Progenitor cell of endocrine pancreas (in vitro differentiated cells): ENCODE results near the gene EWSR1. TPM values are rescaled to one million over a fixed set of nuclear protein-coding genes. Genes with fewer than 3 reads are reported as not detected.
"Not testable (repeated sequence)": the region's sequence is repeated elsewhere in the genome, so short reads cannot be mapped to it uniquely, and the experiment has no call there.

Experiments used
- DNase-seq: peaks from one replicate; pipeline ENCODE4 v3.0.0; 2021; ENCODE audit warnings: low spot score; ENCODE audit not compliant: unreplicated experiment
- H3K27ac Mint-ChIP-seq: 2 replicates; pipeline ENCODE4 v1.8.0; 2021; ENCODE audit warnings: mild to moderate bottlenecking, moderate library complexity, mixed read lengths
- H3K27me3 Mint-ChIP-seq: 2 replicates; pipeline ENCODE4 v1.8.0; 2021; ENCODE audit warnings: mixed read lengths
- H3K36me3 Mint-ChIP-seq: 2 replicates; pipeline ENCODE4 v1.8.0; 2022; ENCODE audit warnings: mixed read lengths; ENCODE audit not compliant: insufficient read depth
- H3K4me1 Mint-ChIP-seq: 2 replicates; pipeline ENCODE4 v1.8.0; 2021; ENCODE audit warnings: low read depth, mixed read lengths
- H3K4me3 Mint-ChIP-seq: 2 replicates; pipeline ENCODE4 v1.8.0; 2021; ENCODE audit warnings: low read depth, mild to moderate bottlenecking, moderate library complexity, mixed read lengths
- H3K9me3 Mint-ChIP-seq: 2 replicates; pipeline ENCODE4 v1.8.0; 2021; ENCODE audit warnings: low read depth, mixed read lengths
- total RNA-seq: library from RNA; stranded (reverse); gene quantifications from 2 replicates; pipeline ENCODE4 v1.2.1, GENCODE V29; 2021
- TF ChIP-seq, protein P1 (sequence below): fragments of 200-600 bp; sonication (generic); IDR thresholded peaks from one replicate; pipeline ENCODE4 v1.5.0; 2021; ENCODE audit warnings: antibody characterized with exemption, mild to moderate bottlenecking; ENCODE audit not compliant: unreplicated experiment

EWSR1 gene
- total RNA-seq, 1 donor from 2014 or later, result 442 TPM

DNA sequence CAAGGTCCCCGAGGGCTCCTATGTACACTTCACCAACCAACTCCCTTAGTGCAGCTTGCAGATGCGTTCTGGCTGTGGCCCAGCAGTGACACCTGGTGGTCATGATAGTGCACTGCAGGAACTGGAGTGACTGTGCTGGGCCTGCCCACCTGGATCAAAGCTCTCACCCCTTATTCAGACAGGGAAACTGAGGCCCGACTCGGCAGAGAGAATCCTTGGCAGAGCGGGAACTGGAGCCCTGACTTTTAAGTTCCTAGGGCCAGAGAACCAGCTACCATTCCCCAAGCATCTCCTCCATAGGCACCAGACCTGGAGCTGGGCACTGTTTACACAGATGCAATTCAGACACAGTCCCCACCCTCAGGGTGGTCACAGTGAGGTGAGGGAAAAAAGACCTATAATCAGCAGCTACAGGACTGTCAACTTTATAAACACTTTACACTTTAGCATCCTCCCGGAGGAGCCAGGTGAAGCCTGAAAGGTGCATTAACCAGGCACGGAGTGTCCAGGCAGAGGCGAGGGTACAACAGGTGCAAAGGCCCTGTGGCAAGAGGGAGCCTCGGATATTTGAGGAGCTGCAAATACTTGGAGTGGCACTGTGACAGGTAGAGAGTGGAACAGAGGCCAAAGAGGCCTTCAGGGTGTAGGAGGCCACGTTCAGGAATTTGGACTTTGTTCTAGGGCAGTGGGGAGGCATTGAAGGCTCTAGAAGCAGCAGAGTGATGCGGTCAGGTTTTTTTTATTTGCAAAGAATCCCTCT, 22.3 kb upstream of the EWSR1 start:
- peak; percentile 64 for DNase-seq
- H3K9me3 Mint-ChIP-seq, result peaks cover 20% of the 10 kb centered on the region
- no peak overlapping the region for H3K27ac Mint-ChIP-seq
- peaks cover 31% of the 10 kb centered on the region for H3K36me3 Mint-ChIP-seq
- H3K27me3 Mint-ChIP-seq, result no peaks in the 10 kb centered on the region
- TF ChIP-seq, protein P1, sequence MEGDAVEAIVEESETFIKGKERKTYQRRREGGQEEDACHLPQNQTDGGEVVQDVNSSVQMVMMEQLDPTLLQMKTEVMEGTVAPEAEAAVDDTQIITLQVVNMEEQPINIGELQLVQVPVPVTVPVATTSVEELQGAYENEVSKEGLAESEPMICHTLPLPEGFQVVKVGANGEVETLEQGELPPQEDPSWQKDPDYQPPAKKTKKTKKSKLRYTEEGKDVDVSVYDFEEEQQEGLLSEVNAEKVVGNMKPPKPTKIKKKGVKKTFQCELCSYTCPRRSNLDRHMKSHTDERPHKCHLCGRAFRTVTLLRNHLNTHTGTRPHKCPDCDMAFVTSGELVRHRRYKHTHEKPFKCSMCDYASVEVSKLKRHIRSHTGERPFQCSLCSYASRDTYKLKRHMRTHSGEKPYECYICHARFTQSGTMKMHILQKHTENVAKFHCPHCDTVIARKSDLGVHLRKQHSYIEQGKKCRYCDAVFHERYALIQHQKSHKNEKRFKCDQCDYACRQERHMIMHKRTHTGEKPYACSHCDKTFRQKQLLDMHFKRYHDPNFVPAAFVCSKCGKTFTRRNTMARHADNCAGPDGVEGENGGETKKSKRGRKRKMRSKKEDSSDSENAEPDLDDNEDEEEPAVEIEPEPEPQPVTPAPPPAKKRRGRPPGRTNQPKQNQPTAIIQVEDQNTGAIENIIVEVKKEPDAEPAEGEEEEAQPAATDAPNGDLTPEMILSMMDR, result peak; percentile 94
- no peaks in the 10 kb centered on the region for H3K4me1 Mint-ChIP-seq
- H3K4me3 Mint-ChIP-seq, result no peak overlapping the region

DNA sequence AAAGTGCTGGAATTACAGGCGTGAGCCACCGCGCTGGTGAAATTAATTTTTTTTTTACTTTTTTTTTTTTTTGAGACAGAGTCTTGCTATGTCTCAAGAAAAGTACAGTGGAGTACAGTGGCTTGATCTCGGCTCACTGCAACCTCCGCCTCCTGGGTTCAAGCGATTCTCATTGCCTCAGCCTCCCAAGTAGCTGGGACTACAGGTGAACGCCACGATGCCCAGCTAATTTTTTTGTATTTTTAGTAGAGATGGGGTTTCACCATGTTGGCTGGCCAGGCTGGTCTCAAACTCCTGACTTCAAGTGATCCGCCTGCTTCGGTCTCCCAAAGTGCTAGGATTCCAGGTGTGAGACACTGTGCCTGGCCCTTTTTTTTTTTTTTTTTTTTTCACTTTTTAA, 20.2 kb upstream of the EWSR1 start:
- H3K27ac Mint-ChIP-seq, H3K4me1 Mint-ChIP-seq, H3K4me3 Mint-ChIP-seq, H3K27me3 Mint-ChIP-seq, H3K9me3 Mint-ChIP-seq, DNase-seq: not testable (repeated sequence)
- H3K36me3 Mint-ChIP-seq, result peaks cover 11% of the 10 kb centered on the region

DNA sequence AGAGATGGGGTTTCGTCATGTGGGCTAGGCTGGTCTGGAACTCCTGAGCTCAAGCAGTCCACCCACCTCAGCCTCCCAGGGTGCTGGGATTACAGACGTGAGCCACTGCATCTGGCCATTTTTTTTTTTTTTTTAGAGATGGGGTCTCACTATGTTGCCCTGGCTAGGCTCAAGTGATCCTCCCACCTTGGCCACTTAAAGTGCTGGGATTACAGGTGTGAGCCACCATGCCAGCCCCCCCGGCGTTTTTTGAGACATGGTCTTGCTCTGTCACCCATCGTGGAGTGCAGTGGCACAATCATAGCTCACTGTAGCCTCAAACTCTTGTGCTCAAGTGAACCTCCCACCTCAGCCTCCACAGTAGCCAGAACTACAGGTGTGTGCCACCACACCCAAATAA, 16.8 kb upstream of the EWSR1 start:
- Mint-ChIP-seq H3K4me3 (no peak overlapping the region), H3K36me3 (no peaks in the 10 kb centered on the region), H3K4me1 (no peaks in the 10 kb centered on the region), H3K27me3 (no peaks in the 10 kb centered on the region), H3K9me3 (no peaks in the 10 kb centered on the region), H3K27ac (no peak overlapping the region)
- TF ChIP-seq, protein P1, result no peak
- DNase-seq, result no peak

DNA sequence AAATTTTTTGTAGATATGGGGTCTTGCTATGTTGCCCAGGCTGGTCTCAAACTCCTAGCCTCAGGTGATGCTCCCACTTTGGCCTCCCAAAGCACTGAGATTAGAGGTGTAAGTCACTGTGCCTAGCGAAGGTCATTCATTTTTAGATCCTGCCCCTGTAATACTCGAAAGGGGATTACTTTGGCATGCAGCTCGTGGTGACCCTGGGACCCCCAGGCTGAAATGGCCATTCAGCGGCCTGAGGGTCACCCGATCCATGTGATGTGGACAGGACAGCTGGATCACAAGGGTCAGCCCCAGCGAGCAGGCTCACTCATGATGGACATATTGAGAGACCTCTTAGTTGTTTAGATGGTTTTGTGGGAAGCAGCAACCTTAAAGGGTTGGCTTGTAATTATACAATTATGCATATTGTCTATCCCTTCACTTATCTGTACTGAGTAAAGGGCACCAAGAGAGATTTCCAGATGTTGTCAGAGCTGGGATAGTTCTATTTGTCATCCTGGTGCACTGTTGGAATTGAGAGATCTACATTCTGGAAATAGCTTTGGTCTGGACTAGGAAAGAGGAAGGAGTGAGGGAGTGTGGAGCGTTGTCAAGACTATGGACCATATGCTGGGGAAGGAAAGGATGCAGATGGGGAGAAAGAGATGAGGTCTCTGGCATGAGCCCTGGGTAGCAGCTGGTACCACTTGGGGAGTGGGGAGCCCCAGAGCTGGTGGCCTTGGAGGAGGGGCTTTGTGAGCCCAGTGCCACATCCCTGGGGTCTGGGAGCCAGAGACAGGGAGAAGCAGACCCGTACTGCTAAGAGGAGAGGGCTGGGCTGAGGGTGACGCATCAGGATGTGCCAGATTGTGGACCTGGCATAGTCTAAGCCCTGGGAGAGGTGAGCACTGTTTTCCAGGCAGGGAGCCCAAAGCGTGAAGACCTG, 15.8 kb upstream of the EWSR1 start:
- Mint-ChIP-seq H3K9me3 (no peaks in the 10 kb centered on the region), H3K27ac (no peak overlapping the region), H3K4me3 (no peak overlapping the region), H3K4me1 (no peaks in the 10 kb centered on the region), H3K27me3 (no peaks in the 10 kb centered on the region), H3K36me3 (no peaks in the 10 kb centered on the region)
- no peak for DNase-seq
- TF ChIP-seq, protein P1, result no peak

DNA sequence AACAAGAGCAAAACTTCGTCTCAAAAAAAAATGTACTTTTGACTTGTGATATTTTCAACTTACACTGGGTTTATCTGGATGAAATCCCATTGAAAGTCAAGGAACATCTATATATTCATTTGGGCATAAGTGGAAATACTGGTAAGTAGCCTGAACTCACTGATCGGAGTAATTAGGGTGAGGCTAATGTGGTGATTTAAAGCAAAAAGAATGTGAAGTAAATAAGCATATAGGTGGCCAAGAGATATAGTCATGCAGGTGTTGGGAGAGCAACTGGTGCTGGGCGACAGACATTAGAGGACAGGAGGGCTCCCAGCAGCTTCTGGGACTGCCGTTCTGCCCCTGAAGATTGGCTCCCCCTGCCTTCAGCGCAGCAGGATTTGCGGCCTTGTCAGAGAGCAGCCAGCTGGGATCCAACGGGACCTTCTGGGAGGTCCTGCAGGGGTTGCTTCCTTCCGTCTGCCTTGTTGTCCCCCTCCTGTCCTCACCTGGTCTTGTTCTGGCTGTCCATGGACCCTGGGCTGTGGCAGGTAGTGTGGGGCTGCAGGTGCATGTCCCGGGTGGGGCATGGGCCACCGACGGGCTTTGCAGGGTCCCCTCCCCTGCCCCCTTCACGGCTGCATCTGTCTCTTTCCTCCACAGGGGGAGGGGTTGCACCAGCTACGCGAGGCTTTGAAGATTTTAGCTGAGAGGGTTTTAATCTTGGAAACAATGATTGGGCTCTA, 14.3 kb upstream of the EWSR1 start:
- Mint-ChIP-seq H3K4me3 (no peak overlapping the region), H3K27ac (no peak overlapping the region), H3K27me3 (no peaks in the 10 kb centered on the region), H3K4me1 (no peaks in the 10 kb centered on the region), H3K36me3 (no peaks in the 10 kb centered on the region), H3K9me3 (no peaks in the 10 kb centered on the region)
- DNase-seq, result no peak
- TF ChIP-seq, protein P1, result no peak
